Measurements from ENCODE around the gene OBSL1.

- no peak for TF ChIP-seq BHLHE40 (IDR thresholded peaks at IDR 0.05; ENCODE audit: borderline replicate concordance)
- no peak for TF ChIP-seq NFRKB (IDR thresholded peaks at IDR 0.05)
- no peak for TF ChIP-seq FOXK2 (IDR thresholded peaks at IDR 0.05)
- TF ChIP-seq HDGF (IDR thresholded peaks at IDR 0.05; ENCODE audit: borderline replicate concordance), result no peak
- no peak for TF ChIP-seq ZNF384 (IDR thresholded peaks at IDR 0.05)
- TF ChIP-seq TARDBP (IDR thresholded peaks at IDR 0.05), result no peak
These were observed 14.0 kb downstream of the OBSL1 start for GRCh38 chr2:219557320-219557719.
